Activated CD8-positive, alpha-beta memory T cell treated with anti-CD3 and anti-CD28 coated beads for 36 hours (primary cell): Measurements from ENCODE around the gene DBNL. TPM values are rescaled to one million over a fixed set of nuclear protein-coding genes. Genes with fewer than 3 reads are reported as not detected.
"Not testable (repeated sequence)": the region's sequence is repeated elsewhere in the genome, so short reads cannot be mapped to it uniquely, and the experiment has no call there.

Experiments
- CTCF ChIA-PET: fragments of 350-600 bp; sonication (Branson Sonifier 250); formaldehyde crosslinking; loops from one replicate; lab custom pipeline; 2021; ENCODE audit warnings: antibody characterized with exemption; lab: Charles Lee
- POLR2A ChIA-PET: fragments of 350-600 bp; sonication (Branson Sonifier 250); formaldehyde crosslinking; loops from one replicate; lab custom pipeline; 2021; ENCODE audit warnings: antibody characterized with exemption; lab: Charles Lee
- total RNA-seq, 2 experiments: library from RNA; stranded (reverse); gene quantifications; one replicate each; pipeline ENCODE4 v1.2.3, GENCODE V29; 2021

The DBNL gene
- total RNA-seq, 2 experiments from 2014 or later: 142 to 153 TPM

DNA sequence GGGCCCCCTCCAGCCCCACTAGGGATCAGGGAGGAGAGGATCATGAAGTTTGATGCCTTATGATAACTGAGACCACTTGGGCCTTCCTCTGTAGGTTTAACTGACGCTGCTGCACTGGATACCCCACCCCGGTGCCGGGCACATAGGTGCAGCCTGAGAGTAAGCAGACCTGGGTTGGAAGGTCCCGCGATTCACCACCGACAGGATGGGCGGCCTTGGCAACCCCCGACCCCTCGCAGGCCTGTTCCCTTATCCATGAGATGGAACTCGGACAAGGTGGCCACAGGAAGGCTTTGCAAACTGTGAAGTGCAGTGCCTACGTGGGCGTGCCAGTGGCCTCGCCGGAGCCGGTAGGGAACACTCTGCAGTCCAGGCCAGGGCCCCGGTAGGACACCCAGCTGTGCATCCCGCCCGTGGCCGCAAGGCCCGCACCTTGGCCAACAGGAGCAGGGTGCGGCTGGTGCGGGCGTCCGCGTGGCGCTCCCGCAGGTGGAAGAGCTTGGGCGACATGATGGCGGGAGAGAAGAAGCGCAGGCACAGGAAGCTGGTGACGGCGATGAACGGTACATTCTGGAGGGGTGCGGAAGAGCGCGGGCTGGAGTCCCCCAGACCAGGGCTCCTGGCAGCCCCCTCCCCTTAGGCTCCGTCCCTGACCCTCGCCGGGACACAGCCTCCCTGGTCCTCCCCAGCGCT is 4.6 kb upstream of the DBNL start:
- CTCF ChIA-PET, POLR2A ChIA-PET: not testable (repeated sequence)

DNA sequence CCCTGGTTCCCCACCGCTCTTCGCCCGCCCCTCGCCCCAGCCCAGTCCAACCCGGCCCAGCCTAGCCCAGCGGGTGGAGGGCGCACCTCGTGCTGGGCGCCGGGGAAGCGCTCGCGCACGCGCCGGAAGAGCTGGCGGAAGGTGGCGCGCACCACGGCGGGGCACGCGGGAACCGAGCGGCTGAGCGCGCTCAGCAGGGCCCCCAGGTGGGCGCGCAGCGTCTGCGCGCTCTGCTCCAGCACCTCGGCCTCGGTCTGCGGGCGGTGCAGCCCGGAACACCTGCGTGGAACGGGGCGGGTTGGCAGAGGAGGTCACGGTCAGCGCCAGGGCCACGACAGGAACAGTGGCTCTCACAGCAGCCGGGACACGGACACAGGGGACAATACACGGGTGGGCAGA is 4.0 kb upstream of the DBNL start:
- CTCF ChIA-PET, POLR2A ChIA-PET: not testable (repeated sequence)

- ChIA-PET CTCF (interaction anchor here (0.7 kb wide), 1 partner anchor 27 kb away, joined by 4 read pairs; no protein-coding TSS in a partner anchor), POLR2A (interaction anchor here (0.6 kb wide), 1 partner anchor 34 kb away, joined by 3 read pairs; no protein-coding TSS in a partner anchor)
Measured at GRCh38 chr7:44042221-44042620, 2.3 kb upstream of the DBNL start.

GRCh38 chr7:44043902-44044301 is 600 bp upstream of the DBNL start:
- POLR2A ChIA-PET: interaction anchor here (0.7 to 1.1 kb wide), 4 partner anchors 21 to 446 kb away, joined by 3 to 7 read pairs (median 4); partner anchors contain the start of genes NUDCD3, PGAM2 and UBE2D4

DNA sequence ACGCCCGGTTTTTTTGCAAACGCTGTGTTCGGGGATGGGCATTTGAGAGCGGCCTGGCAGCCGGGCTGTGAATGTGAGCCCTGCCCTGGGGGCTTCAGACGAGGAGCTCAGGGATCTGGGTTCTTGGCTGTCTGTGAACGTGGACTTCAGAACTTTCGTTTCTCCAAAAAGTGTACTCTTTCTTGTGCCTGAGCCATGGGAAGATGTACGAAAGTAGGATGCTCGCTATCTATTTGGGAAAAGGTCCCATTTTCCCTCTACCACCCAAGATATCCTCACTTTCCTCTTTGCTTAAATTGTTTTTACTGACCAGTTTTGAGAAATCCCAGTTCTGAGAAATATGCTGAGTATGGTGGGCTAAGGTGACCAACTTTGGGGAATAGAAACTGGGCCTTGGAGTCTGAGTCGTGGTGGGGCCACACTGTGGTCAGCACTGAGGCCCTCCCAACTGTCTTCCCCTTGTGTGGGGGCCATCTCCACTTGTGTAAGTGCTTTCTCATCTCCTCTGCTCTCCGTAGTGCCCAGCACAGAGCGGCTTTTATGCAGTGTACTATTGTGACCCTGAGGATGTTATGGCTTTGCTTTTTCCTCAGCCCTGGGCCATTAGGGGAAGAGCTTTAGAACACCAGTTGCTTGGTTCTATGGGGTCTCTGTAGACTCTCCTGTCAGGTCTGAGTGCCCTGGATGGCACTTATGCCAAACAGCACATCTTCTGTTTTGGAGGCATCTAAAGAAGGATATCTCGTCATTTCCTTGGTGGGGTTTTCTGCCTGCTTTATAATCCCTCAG is 918 bp downstream of the DBNL start:
- CTCF ChIA-PET: no interaction called here
- POLR2A ChIA-PET: interaction anchor here (1.1 kb wide), 1 partner anchor 445 kb away, joined by 4 read pairs; the partner anchor contains the start of gene NUDCD3

More at GRCh38 chr7:44043902-44044301, 600 bp upstream of the DBNL start:
- CTCF ChIA-PET: interaction anchor here (0.6 to 1.6 kb wide), 2 partner anchors 21 to 24 kb away, joined by 3 to 5 read pairs; partner anchors contain the start of gene PGAM2

GRCh38 chr7:44046321-44047061 is 2.0 kb downstream of the DBNL start:
- ChIA-PET POLR2A (no interaction called here), CTCF (no interaction called here)

DNA sequence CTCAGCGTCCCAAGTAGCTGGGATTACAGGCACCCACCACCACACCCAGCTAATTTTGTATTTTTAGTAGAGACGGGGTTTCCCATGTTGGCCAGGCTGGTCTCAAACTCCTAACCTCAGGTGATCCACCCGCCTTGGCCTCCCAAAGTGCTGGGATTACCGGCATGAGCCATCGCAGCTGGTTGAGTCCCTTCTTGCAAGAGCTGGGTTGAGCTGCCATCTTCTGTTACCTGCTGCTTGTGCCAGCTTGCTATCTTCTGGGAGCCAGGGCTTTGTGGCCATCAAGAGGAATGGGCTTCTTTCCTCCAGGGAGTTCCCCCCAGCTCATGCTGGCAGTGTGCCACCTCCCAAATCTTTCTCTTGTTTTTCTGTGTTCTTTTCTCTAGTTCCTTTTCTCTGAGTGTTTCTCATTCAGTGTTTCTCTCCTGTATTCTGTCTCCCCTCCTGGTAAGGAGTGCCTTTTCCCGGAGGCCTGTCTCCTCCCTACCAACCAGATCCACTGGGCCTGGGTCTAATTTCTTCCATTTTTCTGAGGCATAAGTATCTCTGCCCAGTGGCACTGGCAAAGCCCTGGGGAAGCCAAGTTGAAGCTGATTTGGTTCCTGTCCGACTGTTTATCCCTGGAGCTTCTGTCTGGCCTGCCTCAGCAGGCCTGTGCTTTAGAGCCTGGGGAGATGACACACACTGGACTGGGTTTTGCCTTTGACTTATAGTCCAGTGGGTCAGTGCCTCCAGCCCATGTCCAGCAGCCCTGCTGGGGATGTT is 3.7 kb downstream of the DBNL start:
- POLR2A ChIA-PET: interaction anchor here (0.7 kb wide), 1 partner anchor 13 kb away, joined by 8 read pairs; no protein-coding TSS in a partner anchor
- CTCF ChIA-PET: interaction anchor here (0.6 to 1.2 kb wide), 3 partner anchors 125 to 1420 kb away, joined by 3 to 4 read pairs (median 4); no protein-coding TSS in a partner anchor

DNA sequence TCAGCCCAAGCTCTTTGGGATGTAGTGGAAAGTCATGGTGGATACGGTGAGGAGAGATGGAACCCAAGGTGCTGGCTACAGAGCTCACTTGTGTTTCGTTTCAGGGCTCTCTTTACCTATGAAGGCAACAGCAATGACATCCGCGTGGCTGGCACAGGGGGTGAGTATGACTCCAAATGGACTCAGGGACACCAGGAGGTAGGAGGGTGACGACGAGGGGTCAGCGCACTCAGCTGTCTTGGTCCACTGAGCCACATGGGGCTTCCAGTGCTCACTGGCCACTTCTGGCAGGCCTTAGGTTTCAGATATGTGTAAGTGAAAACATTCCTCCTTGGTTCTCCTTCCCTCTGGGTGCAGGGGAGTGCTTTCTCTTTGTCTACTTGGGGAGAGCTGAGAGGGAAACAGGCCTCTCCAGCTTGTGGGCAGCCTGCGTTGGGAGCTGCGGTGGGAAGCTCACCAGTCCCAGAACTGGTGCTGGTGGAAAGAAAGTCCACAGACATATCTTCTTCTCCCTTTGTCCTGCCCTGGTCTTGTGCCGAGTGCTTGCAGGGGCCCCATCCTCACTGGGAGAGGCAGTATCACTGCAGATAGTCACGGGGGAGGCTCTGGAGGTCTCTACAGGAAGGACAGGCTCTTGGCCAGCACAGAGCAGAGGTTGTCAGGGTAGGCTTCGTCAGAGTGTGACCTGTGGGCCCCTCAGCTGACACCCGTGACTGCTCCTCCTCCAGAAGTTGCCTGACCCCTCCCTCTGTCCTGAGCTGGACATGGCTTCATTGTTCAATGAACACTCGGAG is 5.8 kb downstream of the DBNL start:
- ChIA-PET CTCF (no interaction called here), POLR2A (interaction anchor here (1.3 to 1.4 kb wide), 2 partner anchors 14 to 22 kb away, joined by 3 to 4 read pairs; no protein-coding TSS in a partner anchor)

DNA sequence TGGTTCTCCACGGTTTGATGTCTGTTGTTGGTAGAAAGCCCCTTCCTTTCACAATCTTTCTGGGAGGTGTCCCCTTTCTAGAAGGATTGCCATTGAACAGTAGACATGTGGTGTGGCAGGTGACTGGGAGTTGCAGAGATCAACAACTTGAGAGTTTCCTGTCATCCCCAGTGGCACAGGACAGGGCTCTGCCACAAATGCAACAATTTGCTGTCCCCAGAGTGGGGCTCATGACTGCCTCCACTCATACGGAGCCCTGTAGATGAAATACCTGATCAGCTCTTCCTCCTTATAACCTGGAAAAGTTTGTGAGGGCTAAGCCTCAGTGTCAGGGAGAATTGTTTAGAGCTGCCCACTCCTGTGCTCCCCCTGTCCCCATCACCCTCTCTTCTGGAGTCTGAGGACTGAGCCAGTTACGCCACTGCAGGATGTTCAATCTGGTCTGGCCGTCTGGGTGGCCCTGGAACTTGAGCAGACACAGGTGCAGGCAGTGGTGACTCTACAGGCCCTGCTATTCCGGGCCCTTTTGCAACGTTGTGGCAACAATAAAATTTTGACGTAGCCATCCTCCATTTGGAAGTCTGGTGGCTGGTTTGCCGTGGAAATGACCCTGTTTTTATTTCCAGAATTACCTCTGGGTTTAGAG is 6.5 kb downstream of the DBNL start:
- ChIA-PET CTCF (no interaction called here), POLR2A (no interaction called here)

- CTCF ChIA-PET: no interaction called here
Measured at GRCh38 chr7:44051611-44052220, 7.2 kb downstream of the DBNL start.

GRCh38 chr7:44052771-44053365 is 8.4 kb downstream of the DBNL start:
- POLR2A ChIA-PET: no interaction called here
- CTCF ChIA-PET: interaction anchor here (0.7 kb wide), 4 partner anchors 240 to 1049 kb away, joined by 3 to 5 read pairs (median 3); no protein-coding TSS in a partner anchor

More at GRCh38 chr7:44051611-44052220, 7.2 kb downstream of the DBNL start:
- POLR2A ChIA-PET: no interaction called here

- CTCF ChIA-PET: no interaction called here
- POLR2A ChIA-PET: no interaction called here
Measured at GRCh38 chr7:44056681-44057080, 12.2 kb downstream of the DBNL start.

- POLR2A ChIA-PET: interaction anchor here (0.5 kb wide), 1 partner anchor 25 kb away, joined by 3 read pairs; no protein-coding TSS in a partner anchor
- CTCF ChIA-PET: no interaction called here
Measured at GRCh38 chr7:44057181-44057848, 12.8 kb downstream of the DBNL start.

DNA sequence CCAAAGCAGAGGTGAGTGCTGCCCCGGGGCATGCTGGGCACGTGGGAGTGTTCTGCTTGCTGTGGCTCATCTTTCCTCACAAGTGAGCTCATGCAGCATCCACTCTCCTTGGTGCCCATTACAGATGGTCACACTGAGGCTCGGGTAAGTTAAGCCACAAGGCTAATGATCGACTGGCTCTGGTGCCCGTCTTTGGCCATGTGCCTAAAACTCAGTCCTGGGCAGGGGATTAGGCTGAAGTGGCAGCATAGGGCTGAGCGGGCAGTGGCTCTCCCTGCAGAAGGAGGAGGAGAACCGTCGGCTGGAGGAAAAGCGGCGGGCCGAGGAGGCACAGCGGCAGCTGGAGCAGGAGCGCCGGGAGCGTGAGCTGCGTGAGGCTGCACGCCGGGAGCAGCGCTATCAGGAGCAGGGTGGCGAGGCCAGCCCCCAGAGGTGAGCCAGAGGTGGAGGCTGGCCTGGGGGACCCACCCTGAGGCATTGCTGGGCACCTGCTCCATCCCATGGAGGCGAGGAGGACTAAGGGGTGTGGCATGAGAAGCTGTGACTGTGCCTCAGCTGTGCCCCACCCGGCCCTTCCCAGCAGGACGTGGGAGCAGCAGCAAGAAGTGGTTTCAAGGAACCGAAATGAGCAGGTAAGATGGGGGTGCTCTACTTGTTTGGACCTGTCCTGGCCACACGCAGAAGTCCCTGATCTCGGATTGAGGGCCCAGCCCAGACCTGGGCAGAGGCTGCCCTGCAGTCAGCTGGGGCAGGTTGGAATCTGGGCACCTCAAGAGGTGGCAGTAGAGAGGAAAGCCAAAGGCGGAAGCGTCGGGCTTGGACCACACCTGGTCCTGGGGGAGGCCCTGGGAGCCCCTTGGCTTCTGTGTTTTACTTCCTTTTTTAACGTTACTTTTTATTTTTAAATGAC is 13.6 kb downstream of the DBNL start:
- ChIA-PET POLR2A (interaction anchor here (0.5 kb wide), 1 partner anchor 26 kb away, joined by 3 read pairs; no protein-coding TSS in a partner anchor), CTCF (interaction anchor here (0.7 kb wide), 1 partner anchor 10 kb away, joined by 4 read pairs; no protein-coding TSS in a partner anchor)
